ENCODE measurements around the gene ZNF142. TPM values are rescaled to one million over a fixed set of nuclear protein-coding genes. Genes with fewer than 3 reads are reported as not detected.

Gene ZNF142
- total and polyA plus RNA-seq, 9 of the 15 experiments (the other 6 are each of a cell fraction or from before 2014, with no cell fraction given), result 0.50 to 26.1 (median 4.5) TPM

DNA sequence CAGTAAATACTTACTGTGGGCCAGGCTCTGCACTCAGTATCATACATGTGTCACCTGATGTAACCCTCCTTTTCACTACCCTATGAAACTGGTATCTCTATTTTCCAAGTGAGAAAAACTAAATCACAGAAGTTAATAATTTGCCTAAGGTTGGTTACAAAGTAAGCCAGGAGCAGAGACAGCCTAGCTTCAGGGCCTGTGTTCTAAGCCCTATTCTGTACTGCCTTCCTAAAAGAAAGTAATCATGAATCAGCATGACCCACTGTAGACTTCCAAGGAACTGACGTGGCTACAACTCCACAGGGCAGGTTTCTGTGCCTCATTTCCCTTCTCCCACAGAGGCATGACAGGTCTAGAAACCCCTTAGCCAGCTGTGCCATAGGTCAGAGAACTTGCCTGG is 14.3 kb downstream of the ZNF142 start:
- in situ Hi-C loops (cut with MboI), result no loop called here
- no peaks in the 10 kb centered on the region for H3K9me1 ChIP-seq (ENCODE audit: control insufficient read depth, insufficient read depth, low read length)
- no peak overlapping the region for H3K27ac ChIP-seq (ENCODE audit: extremely low read depth, low read depth, low read length)
- BruUV-seq (replicated peaks), result no TSS peak
- no peaks in the 10 kb centered on the region for H3K4me1 ChIP-seq (replicated peaks in 1 of 2; ENCODE audit: control insufficient read depth in 2 of 2, insufficient read depth in 2 of 2, low read length in 2 of 2)
- no peak for FAIRE-seq
- POLR2A ChIA-PET, result interaction anchor here (0.9 to 3.7 kb wide), 2 partner anchors 9 to 14 kb away, joined by 3 to 10 read pairs; partner anchors contain the start of genes BCS1L and ZNF142
- no peaks in the 10 kb centered on the region for H4K20me1 ChIP-seq (replicated peaks; ENCODE audit: control insufficient read depth, insufficient read depth, low read length)
- intact Hi-C loops (cut with micrococcal nuclease), result loop anchor here (10.0 kb wide), 2 partner anchors 240 to 370 kb away; partner anchors contain the start of genes AAMP and PNKD
- peaks cover 86% of the 10 kb centered on the region for H3K36me3 ChIP-seq (ENCODE audit: control insufficient read depth, insufficient read depth, low read length)
- H3K4me3 ChIP-seq, result no peak overlapping the region
- TF ChIP-seq ZBTB43 (CRISPR knock-in tag; IDR thresholded peaks at IDR 0.05) (no peak), EP400 (IDR thresholded peaks at IDR 0.05) (no peak), RBBP5 (IDR thresholded peaks at IDR 0.05; ENCODE audit: borderline replicate concordance, insufficient read depth, low read length, poor library complexity, severe bottlenecking) (no peak), KAT2B (IDR thresholded peaks at IDR 0.05; ENCODE audit: low read depth, low read length) (no peak), GMEB1 (CRISPR knock-in tag; IDR thresholded peaks at IDR 0.05) (no peak), ZNF274 (IDR thresholded peaks at IDR 0.05; ENCODE audit: borderline replicate concordance, low read depth, low read length) (no peak), SRSF9 (IDR thresholded peaks at IDR 0.05; ENCODE audit: borderline replicate concordance, low read depth, low read length) (no peak), KLF16 (IDR thresholded peaks at IDR 0.05) (no peak), MTA1 (IDR thresholded peaks at IDR 0.05; ENCODE audit: borderline replicate concordance) (no peak), MBD2 (IDR thresholded peaks at IDR 0.05; ENCODE audit: borderline replicate concordance, low read depth) (no peak), HMG20B (CRISPR knock-in tag; IDR thresholded peaks at IDR 0.05) (no peak), ZNF699 (CRISPR knock-in tag; IDR thresholded peaks at IDR 0.05; ENCODE audit: insufficient replicate concordance) (no peak), NFIC (IDR thresholded peaks at IDR 0.05) (no peak), ESRRB (CRISPR knock-in tag; IDR thresholded peaks at IDR 0.05; ENCODE audit: borderline replicate concordance) (no peak)
- TF ChIP-seq, protein P1, sequence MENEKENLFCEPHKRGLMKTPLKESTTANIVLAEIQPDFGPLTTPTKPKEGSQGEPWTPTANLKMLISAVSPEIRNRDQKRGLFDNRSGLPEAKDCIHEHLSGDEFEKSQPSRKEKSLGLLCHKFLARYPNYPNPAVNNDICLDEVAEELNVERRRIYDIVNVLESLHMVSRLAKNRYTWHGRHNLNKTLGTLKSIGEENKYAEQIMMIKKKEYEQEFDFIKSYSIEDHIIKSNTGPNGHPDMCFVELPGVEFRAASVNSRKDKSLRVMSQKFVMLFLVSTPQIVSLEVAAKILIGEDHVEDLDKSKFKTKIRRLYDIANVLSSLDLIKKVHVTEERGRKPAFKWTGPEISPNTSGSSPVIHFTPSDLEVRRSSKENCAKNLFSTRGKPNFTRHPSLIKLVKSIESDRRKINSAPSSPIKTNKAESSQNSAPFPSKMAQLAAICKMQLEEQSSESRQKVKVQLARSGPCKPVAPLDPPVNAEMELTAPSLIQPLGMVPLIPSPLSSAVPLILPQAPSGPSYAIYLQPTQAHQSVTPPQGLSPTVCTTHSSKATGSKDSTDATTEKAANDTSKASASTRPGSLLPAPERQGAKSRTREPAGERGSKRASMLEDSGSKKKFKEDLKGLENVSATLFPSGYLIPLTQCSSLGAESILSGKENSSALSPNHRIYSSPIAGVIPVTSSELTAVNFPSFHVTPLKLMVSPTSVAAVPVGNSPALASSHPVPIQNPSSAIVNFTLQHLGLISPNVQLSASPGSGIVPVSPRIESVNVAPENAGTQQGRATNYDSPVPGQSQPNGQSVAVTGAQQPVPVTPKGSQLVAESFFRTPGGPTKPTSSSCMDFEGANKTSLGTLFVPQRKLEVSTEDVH (IDR thresholded peaks at IDR 0.05; ENCODE audit: low read depth, partially characterized antibody), result no peak
- TF ChIP-seq, protein P2, sequence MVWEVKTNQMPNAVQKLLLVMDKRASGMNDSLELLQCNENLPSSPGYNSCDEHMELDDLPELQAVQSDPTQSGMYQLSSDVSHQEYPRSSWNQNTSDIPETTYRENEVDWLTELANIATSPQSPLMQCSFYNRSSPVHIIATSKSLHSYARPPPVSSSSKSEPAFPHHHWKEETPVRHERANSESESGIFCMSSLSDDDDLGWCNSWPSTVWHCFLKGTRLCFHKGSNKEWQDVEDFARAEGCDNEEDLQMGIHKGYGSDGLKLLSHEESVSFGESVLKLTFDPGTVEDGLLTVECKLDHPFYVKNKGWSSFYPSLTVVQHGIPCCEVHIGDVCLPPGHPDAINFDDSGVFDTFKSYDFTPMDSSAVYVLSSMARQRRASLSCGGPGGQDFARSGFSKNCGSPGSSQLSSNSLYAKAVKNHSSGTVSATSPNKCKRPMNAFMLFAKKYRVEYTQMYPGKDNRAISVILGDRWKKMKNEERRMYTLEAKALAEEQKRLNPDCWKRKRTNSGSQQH (CRISPR knock-in tag; IDR thresholded peaks at IDR 0.05), result no peak
- no peaks in the 10 kb centered on the region for H3K9me3 ChIP-seq (replicated peaks; ENCODE audit: control insufficient read depth, insufficient read depth, low read depth, low read length)
- CTCF ChIA-PET (ENCODE audit: low intra/inter-chr PET ratio), result no interaction called here
- H2AFZ ChIP-seq (ENCODE audit: low read depth, low read length), result no peak overlapping the region
- H3K9ac ChIP-seq (ENCODE audit: insufficient read depth in 1 of 2, low read depth in 2 of 2, low read length in 2 of 2), result no peak overlapping the region
- no peak for DNase-seq (ENCODE audit: extremely low read depth in 1 of 4, low spot score in 3 of 4)
- H3K4me2 ChIP-seq (ENCODE audit: insufficient read depth, low read length), result no peak overlapping the region
- H3K79me2 ChIP-seq (ENCODE audit: control insufficient read depth, insufficient read depth, low read length), result 0 out of 3 replicates have a peak, but pooled peaks cover 4% of the 10 kb centered on the region
- ATAC-seq, result no peak
- WGBS (ENCODE audit: insufficient coverage, low coverage, missing lambda C conversion rate), result 83% methylated on average over 1 of the region's 1 CpG
- no peaks in the 10 kb centered on the region for H3K27me3 ChIP-seq (ENCODE audit: control insufficient read depth in 2 of 2, insufficient read depth in 2 of 2, low read length in 2 of 2)

Measured in K562 (cell line).